Thyroid gland (tissue), 4 donors: ENCODE measurements around the gene DPP6. TPM values are rescaled to one million over a fixed set of nuclear protein-coding genes. Genes with fewer than 3 reads are reported as not detected.

Experiments used
- DNase-seq, 2 donors: peaks; one replicate each; pipeline ENCODE4 v3.0.0-alpha.2; 2019
- H3K27ac ChIP-seq, 3 donors: fragments of 200-600 bp; sonication (generic); 1 replicate in 2 of 3; 2 replicates in 1 of 3; pipeline ENCODE4 v1.5.1; 2016 to 2019; ENCODE audit warnings: mild to moderate bottlenecking in 1 of 3, moderate library complexity in 1 of 3
- H3K27me3 ChIP-seq: fragments of 200-600 bp; sonication (generic); one replicate; pipeline ENCODE4 v1.5.1; 2019
- H3K36me3 ChIP-seq, 2 donors: fragments of 200-600 bp; sonication (generic); one replicate each; pipeline ENCODE4 v1.5.1; 2016 to 2019
- H3K4me1 ChIP-seq, 2 donors: fragments of 200-600 bp; sonication (generic); one replicate each; pipeline ENCODE4 v1.5.1; 2017 to 2019
- H3K4me3 ChIP-seq, 3 donors: fragments of 200-600 bp; sonication (generic); replicated peaks in 1 of 3; 1 replicate in 2 of 3; 2 replicates in 1 of 3; pipeline ENCODE4 v1.5.1; 2016; ENCODE audit warnings: mild to moderate bottlenecking in 1 of 3
- H3K9me3 ChIP-seq: fragments of 200-600 bp; sonication (generic); one replicate; pipeline ENCODE4 v1.5.1; 2017
- CTCF ChIP-seq, 6 experiments: fragments of 200-600 bp in 3 of 6; fragments of 450-650 bp in 3 of 6; sonication (generic) in 3 of 6; IDR thresholded peaks; one replicate each; pipeline ENCODE4 v1.5.1; 2016 to 2019; ENCODE audit warnings: antibody characterized with exemption in 6 of 6, mild to moderate bottlenecking in 2 of 6, inconsistent platforms in 1 of 6, moderate library complexity in 1 of 6
- POLR2A ChIP-seq, 2 donors: fragments of 450-650 bp; IDR thresholded peaks; one replicate each; pipeline ENCODE4 v1.6.1; 2017; ENCODE audit warnings: antibody characterized with exemption in 2 of 2, mild to moderate bottlenecking in 2 of 2, moderate library complexity in 1 of 2
- WGBS, 2 donors: methylation state at CpG; one replicate each; pipeline ENCODE4 v1.1.5; 2017; 5-methylcytosine and 5-hydroxymethylcytosine counted together
- intact Hi-C: fragments of 100-400 bp; cut with DNase I; formaldehyde crosslinking; loops from one replicate; pipeline ENCODE4 v1.15.1; 2023
- total RNA-seq, 4 donors: library from RNA; depleted of rRNA; stranded (reverse); fragments of >200 nt; gene quantifications; one replicate each; pipeline ENCODE4 v1.2.3, GENCODE V29; 2016

The DPP6 gene
- total RNA-seq, 4 donors from 2014 or later = 50.7 to 97.7 (median 68.9) TPM

DNA sequence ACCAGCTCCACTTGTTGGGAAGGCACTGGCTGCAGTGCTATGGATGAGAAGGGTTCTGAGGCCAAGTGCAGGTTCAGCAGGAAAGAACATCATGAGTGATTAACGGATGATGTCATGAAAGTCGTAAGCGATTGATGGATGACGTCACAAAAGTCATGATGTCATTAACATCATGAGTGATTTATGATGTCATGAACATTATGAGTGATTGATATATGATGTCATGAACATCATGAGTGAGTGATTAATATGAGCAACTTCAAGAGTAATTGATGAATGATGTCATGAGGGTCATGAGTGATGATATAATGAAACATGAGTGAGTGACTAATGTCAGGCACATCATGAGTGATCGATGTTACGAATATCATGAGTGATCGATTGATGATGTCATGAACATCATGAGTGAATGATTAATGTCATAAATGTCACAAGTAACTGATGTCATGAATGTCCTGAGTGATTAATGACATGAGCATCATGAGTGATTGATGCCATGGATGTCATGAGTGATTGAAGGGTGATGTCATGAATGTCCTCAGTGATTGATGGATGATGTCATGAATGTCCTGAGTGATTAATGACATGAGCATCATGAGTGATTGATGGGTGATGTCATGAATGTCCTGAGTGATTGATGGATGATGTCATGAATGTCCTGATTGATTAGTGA, 765.2 kb downstream of the DPP6 start:
- WGBS, 2 donors = 83 to 86% methylated on average over 7 of the region's 7 CpGs
- no peaks in the 10 kb centered on the region for H3K27me3 ChIP-seq
- intact Hi-C loops = no loop called here
- no peak overlapping the region for H3K27ac ChIP-seq
- H3K4me3 ChIP-seq = no peak overlapping the region
- DNase-seq = no peak
- no peak for TF ChIP-seq CTCF (IDR thresholded peaks at IDR 0.05)
- no peak for TF ChIP-seq POLR2A (IDR thresholded peaks at IDR 0.05)
- no peaks in the 10 kb centered on the region for H3K9me3 ChIP-seq
- H3K4me1 ChIP-seq = no peaks in the 10 kb centered on the region
- no peaks in the 10 kb centered on the region for H3K36me3 ChIP-seq

DNA sequence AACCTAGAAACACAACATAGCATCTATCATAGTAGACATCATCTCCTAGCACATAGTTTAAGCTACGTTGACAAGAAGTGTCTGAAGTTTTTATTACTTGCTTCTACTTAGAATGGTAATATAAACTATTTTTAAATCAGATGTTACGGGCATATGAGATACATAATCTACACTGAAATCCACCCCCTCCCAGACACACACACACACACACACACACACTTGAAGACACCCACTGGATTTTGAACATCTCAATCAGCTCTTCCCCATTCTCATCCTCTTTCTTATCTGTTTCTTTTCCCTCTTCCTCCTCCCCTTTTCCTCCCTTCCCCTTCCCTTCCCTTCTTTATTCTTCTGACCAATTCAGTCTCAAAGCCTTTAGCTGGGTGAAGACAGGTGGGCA, 774.8 kb downstream of the DPP6 start:
- H3K27me3 ChIP-seq = no peaks in the 10 kb centered on the region
- no peaks in the 10 kb centered on the region for H3K4me1 ChIP-seq
- WGBS, 2 donors = 81 to 90% methylated on average over 2 of the region's 2 CpGs
- no peak overlapping the region for H3K27ac ChIP-seq
- DNase-seq = no peak
- no peaks in the 10 kb centered on the region for H3K9me3 ChIP-seq
- intact Hi-C loops = no loop called here
- no peaks in the 10 kb centered on the region for H3K36me3 ChIP-seq
- TF ChIP-seq CTCF (IDR thresholded peaks at IDR 0.05) (no peak), POLR2A (IDR thresholded peaks at IDR 0.05) (no peak)
- no peak overlapping the region for H3K4me3 ChIP-seq

DNA sequence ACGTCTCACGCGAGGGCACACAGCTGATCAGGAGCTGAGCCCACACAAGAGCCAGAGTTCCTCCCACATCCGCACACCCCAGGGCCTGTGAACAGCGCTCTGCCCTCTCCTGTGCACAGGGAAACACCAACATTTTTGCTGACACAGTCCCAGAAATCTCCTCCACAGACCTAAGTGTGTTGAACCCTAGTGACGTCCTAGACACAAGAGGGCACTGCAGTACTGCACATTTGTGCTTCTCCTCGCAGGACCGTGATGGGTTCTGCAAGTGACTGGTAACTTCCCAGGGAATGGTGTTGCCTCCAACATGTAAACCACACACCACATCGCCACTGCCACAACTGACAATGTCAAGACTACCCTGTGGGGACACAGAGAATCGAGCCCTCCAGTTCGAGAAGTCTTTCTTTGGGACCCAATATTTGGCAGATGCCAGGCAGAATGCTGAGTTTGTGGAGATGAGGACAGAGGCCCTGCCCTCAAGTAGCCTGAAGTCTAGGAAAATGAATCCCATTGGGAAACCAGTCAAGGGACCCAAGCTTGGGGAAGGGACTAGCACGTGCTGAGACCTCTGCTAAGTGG, 780.5 kb downstream of the DPP6 start:
- no peak for TF ChIP-seq POLR2A (IDR thresholded peaks at IDR 0.05)
- Histone ChIP-seq H3K27ac (no peak overlapping the region), H3K4me1 (no peaks in the 10 kb centered on the region), H3K4me3 (no peak overlapping the region), H3K9me3 (no peaks in the 10 kb centered on the region), H3K27me3 (no peaks in the 10 kb centered on the region), H3K36me3 (no peaks in the 10 kb centered on the region)
- 75 to 77% methylated on average over 11 to 12 of the region's 12 CpGs for WGBS, 2 donors
- no peak for DNase-seq
- intact Hi-C loops = no loop called here

- H3K27me3 ChIP-seq = no peaks in the 10 kb centered on the region
- WGBS, 2 donors = 78 to 84% methylated on average over 13 of the region's 13 CpGs
- intact Hi-C loops = no loop called here
- H3K4me1 ChIP-seq = no peaks in the 10 kb centered on the region
- no peak for TF ChIP-seq CTCF (IDR thresholded peaks at IDR 0.05)
- TF ChIP-seq POLR2A (IDR thresholded peaks at IDR 0.05) = no peak
- no peak overlapping the region for H3K27ac ChIP-seq
- H3K4me3 ChIP-seq = no peak overlapping the region
- no peak for DNase-seq
- no peaks in the 10 kb centered on the region for H3K36me3 ChIP-seq
- H3K9me3 ChIP-seq = no peaks in the 10 kb centered on the region
These were observed 783.8 kb downstream of the DPP6 start for GRCh38 chr7:154836021-154836448.

- H3K36me3 ChIP-seq = no peaks in the 10 kb centered on the region
- H3K4me1 ChIP-seq = peaks cover 0 to 3% of the 10 kb centered on the region in 2 donors
- intact Hi-C loops = no loop called here
- H3K9me3 ChIP-seq = no peaks in the 10 kb centered on the region
- no peak for TF ChIP-seq POLR2A (IDR thresholded peaks at IDR 0.05)
- no peak for TF ChIP-seq CTCF (IDR thresholded peaks at IDR 0.05)
- no peak overlapping the region for H3K27ac ChIP-seq
- WGBS, 2 donors = 94 to 95% methylated on average over 8 of the region's 8 CpGs
- H3K27me3 ChIP-seq = no peaks in the 10 kb centered on the region
- no peak overlapping the region for H3K4me3 ChIP-seq
- no peak for DNase-seq
These were observed 784.9 kb downstream of the DPP6 start for GRCh38 chr7:154837087-154837486.
